Smooth muscle cell of the coronary artery (primary cell): Measurements from ENCODE around the gene HMCN2. TPM values are rescaled to one million over a fixed set of nuclear protein-coding genes. Genes with fewer than 3 reads are reported as not detected.

Source experiments
- total RNA-seq: library from RNA; depleted of rRNA; stranded (reverse); fragments of >200 nt; gene quantifications from 2 replicates; pipeline ENCODE4 v1.2.3, GENCODE V29; 2014; ENCODE audit warnings: low replicate concordance

The HMCN2 gene
- total RNA-seq: under 0.01 TPM in 1 of 2 replicates, not detected in the other

GRCh38 chr9:130265431-130266235 lies at the start of gene HMCN2:
HMCN2 (plus strand) TSS chr9:130265760; CDS start chr9:130265879, 119 bp downstream.

GRCh38 chr9:130444565-130445221 lies 179.1 kb downstream of the HMCN2 start, which contains the start of gene ASS1:
ASS1 (plus strand) TSS chr9:130444961; CDS start chr9:130452229, 7,268 bp downstream.

Other genes with a start within 250 kb of the HMCN2 start
- 43.8 and 51.6 TPM in 2 replicates for gene FNBP1, start 222.6 kb upstream of the HMCN2 start, total RNA-seq
- 25.1 and 57.4 TPM in 2 replicates for gene GPR107, start 211.9 kb upstream of the HMCN2 start, total RNA-seq
- 26.3 and 35.3 TPM in 2 replicates for gene NCS1, start 93.4 kb upstream of the HMCN2 start, total RNA-seq
- 47.2 and 359 TPM in 2 replicates for gene ASS1, start 179.2 kb downstream of the HMCN2 start, total RNA-seq